Mesodermal cell (in vitro differentiated cells): ENCODE results near the gene FXYD5.

Experiments used
- H3K27ac ChIP-seq: 2 replicates; pipeline ENCODE4 v1.7.0; 2013; ENCODE audit warnings: mild to moderate bottlenecking, low read depth, low read length, moderate library complexity; ENCODE audit not compliant: severe bottlenecking
- H3K36me3 ChIP-seq: 2 replicates; pipeline ENCODE4 v1.7.1; 2013; ENCODE audit warnings: mild to moderate bottlenecking, low read length, moderate library complexity; ENCODE audit not compliant: control insufficient read depth, insufficient read depth
- H3K4me1 ChIP-seq: one replicate; pipeline ENCODE4 v1.7.1; 2013; ENCODE audit warnings: mild to moderate bottlenecking, low read length; ENCODE audit not compliant: insufficient read depth, control insufficient read depth, poor library complexity, severe bottlenecking
- H3K4me3 ChIP-seq: 2 replicates; pipeline ENCODE4 v1.7.0; 2013; ENCODE audit warnings: low read length, control low read depth, mild to moderate bottlenecking; ENCODE audit not compliant: insufficient read depth, poor library complexity, severe bottlenecking; ENCODE audit errors: extremely low read depth
- H3K9me3 ChIP-seq: 2 replicates; pipeline ENCODE4 v1.7.1; 2013; ENCODE audit warnings: mild to moderate bottlenecking, low read length, moderate library complexity; ENCODE audit not compliant: control insufficient read depth
- WGBS, 2 experiments: methylation state at CpG; one replicate each; pipeline ENCODE4 v1.1.5; 2013; ENCODE audit warnings: missing lambda C conversion rate in 2 of 2; ENCODE audit not compliant: insufficient coverage in 2 of 2; 5-methylcytosine and 5-hydroxymethylcytosine counted together

FXYD5 gene

DNA sequence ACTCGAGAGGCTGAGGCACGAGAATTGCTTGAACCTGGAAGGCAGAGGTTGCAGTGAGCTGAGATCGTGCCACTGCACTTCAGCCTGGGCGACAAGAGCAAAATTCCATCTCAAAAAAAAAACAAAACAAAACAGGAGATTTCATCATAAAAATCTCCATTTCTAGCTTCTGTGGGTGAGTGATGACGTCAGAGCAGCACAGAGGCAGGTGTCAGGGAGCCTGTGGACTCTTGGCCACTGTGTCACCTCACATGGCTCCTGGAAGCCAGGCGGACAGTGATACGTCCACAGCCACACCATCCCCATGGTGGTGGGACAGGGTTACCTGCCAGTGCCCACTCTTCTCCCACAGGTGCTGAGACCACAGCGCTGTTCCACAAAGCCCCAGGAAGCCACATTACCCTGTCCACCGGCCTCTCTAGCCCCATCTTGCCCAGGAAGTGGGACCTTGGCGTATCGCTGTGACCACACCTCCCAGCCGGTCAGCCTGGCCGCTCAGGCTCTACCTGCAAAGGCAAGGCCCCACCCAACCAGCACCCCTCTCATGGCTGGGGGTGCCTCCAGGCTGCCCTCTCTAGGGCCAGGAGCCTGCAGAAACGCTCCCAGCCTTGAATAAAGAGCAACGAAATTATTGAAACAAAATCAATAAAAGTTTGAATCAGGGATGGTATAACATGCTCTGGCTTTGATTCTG is 41.4 kb upstream of the FXYD5 start:
- WGBS, 2 experiments = 85 to 95% methylated on average over 10 to 12 of the region's 15 CpGs
- H3K9me3 ChIP-seq = no peaks in the 10 kb centered on the region

GRCh38 chr19:35114353-35115176 is 40.0 kb upstream of the FXYD5 start:
- Histone ChIP-seq H3K9me3 (no peaks in the 10 kb centered on the region), H3K36me3 (no peaks in the 10 kb centered on the region), H3K4me3 (peak overlapping the region; percentile 11), H3K4me1 (peaks cover 5% of the 10 kb centered on the region), H3K27ac (no peak overlapping the region)
- WGBS, 2 experiments = 21 to 25% methylated on average over 10 to 16 of the region's 23 CpGs

More for the DNA sequence above, 41.4 kb upstream of the FXYD5 start:
- no peak overlapping the region for H3K4me3 ChIP-seq
- no peak overlapping the region for H3K27ac ChIP-seq
- peaks cover 5% of the 10 kb centered on the region for H3K4me1 ChIP-seq
- no peaks in the 10 kb centered on the region for H3K36me3 ChIP-seq

DNA sequence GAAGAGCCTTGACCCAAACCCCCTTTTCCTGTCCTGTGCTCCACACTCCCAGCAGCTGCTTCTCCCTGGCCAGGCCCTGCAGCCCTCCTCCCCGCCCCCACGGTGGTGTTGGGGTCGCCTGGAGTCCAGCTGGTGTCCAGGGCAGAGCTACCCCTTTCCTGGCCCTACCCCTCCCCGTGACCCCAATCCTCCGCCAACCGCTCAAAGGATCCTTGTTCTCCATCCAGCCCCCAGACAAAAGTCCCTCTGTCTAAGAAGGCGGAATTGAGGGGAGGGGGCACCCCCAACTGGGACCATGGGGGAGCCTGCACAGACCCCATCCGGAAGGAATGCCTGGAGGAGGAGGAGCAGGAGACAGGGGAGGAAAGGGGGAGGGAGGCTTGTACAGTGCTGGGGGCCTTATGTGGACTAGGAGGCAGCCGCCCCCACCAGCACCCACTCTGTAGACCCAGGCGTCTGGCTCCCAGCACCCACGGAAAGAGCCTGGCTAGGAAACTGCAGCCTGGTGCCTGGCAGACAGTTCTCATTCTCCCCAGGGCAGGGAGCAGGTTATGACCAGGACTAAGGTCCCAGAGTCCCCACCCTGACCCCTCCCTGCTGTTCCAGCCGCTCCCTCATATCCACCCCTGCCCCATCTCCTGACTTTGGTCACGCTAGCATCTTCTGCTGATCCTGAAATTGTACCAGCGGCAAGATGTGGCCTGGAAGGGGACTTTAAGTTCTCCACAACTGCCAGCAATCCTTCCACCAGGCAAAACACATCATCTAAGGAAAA is 39.2 kb upstream of the FXYD5 start, which contains the start of gene FXYD3:
Gene FXYD3, plus strand, starts transcription at position 647 of the 775 bp plus-strand sequence. CDS start 3,554 bp downstream, outside the sequence.
- WGBS, 2 experiments = 64 to 73% methylated on average over 6 of the region's 14 CpGs
- H3K4me1 ChIP-seq = peaks cover 5% of the 10 kb centered on the region
- no peak within 1 kb of the TSS for H3K27ac ChIP-seq
- H3K9me3 ChIP-seq = no peaks in the 10 kb centered on the region
- H3K4me3 ChIP-seq = peak within 1 kb of the TSS; percentile 11
- no peaks in the 10 kb centered on the region for H3K36me3 ChIP-seq

- 86 to 93% methylated on average over 9 to 12 of the region's 13 CpGs for WGBS, 2 experiments
- peaks cover 5% of the 10 kb centered on the region for H3K4me1 ChIP-seq
- no peaks in the 10 kb centered on the region for H3K36me3 ChIP-seq
- no peak overlapping the region for H3K4me3 ChIP-seq
- H3K27ac ChIP-seq = no peak overlapping the region
- H3K9me3 ChIP-seq = no peaks in the 10 kb centered on the region
Measured at GRCh38 chr19:35116072-35116801, 38.3 kb upstream of the FXYD5 start.

- Histone ChIP-seq H3K4me1 (peaks cover 5% of the 10 kb centered on the region), H3K9me3 (no peaks in the 10 kb centered on the region), H3K4me3 (no peak overlapping the region), H3K27ac (no peak overlapping the region), H3K36me3 (no peaks in the 10 kb centered on the region)
- 74 to 88% methylated on average over 4 to 7 of the region's 8 CpGs for WGBS, 2 experiments
Measured at GRCh38 chr19:35117116-35117515, 37.4 kb upstream of the FXYD5 start.

DNA sequence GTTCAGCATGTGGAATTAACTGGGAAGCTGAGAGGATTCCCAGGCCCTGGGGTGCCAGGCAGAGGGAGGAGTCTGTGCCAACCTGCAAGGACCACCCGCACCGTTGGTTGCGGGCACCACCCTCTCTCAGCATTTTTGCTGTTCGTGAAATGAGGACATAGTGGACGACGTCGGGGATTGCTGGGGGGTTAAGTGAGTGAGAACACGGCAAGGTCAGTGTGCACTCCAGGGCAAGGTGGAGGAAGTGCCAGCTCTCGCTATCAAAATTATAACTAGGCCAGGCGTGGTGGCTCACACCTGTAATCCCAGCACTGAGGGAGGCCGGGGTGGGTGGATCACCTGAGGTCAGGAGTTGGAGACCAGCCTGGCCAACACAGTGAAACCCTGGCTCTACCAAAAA is 36.7 kb upstream of the FXYD5 start:
- Histone ChIP-seq H3K4me1 (peaks cover 5% of the 10 kb centered on the region), H3K4me3 (no peak overlapping the region), H3K9me3 (no peaks in the 10 kb centered on the region), H3K36me3 (no peaks in the 10 kb centered on the region), H3K27ac (no peak overlapping the region)
- 86 to 87% methylated on average over 11 of the region's 11 CpGs for WGBS, 2 experiments

DNA sequence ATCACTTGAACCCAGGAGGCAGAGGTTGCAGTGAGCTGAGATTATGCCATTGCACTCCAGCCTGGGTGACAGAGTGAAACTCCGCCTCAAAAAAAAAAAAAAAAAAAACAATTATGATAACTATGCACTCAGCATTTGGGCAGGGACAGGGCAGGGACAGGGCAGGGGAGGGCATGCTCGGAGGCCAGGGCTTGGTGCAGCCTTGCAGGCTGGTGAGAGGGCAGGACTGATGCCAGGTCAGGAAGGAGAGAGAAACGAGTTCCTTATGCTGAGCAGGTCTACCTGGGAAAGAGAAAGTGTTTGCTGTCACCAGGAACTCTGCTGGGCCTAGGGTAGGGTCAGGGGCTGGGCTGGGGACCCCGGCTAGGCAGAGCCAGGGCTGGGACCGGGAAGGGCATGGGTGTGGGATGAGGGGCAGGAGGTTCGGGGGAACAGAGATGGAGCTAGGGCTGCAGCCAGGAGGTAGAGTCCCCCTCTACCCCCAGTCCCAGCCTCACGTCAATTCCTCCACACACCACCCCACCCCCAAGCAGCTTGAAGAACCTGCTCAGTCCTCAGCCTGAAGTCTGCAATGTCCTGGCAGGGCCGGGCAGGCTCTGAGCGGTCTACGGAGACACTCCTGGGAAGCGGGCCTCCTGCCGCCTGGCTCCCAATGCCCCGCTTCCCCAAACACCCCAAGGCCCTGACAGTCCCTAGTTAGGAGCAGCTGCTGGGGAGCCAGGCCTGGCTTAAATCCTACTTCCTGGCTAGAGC is 36.1 kb upstream of the FXYD5 start:
- H3K27ac ChIP-seq = no peak overlapping the region
- H3K4me1 ChIP-seq = peaks cover 5% of the 10 kb centered on the region
- no peaks in the 10 kb centered on the region for H3K9me3 ChIP-seq
- no peaks in the 10 kb centered on the region for H3K36me3 ChIP-seq
- WGBS, 2 experiments = 84 to 88% methylated on average over 9 of the region's 13 CpGs
- no peak overlapping the region for H3K4me3 ChIP-seq

DNA sequence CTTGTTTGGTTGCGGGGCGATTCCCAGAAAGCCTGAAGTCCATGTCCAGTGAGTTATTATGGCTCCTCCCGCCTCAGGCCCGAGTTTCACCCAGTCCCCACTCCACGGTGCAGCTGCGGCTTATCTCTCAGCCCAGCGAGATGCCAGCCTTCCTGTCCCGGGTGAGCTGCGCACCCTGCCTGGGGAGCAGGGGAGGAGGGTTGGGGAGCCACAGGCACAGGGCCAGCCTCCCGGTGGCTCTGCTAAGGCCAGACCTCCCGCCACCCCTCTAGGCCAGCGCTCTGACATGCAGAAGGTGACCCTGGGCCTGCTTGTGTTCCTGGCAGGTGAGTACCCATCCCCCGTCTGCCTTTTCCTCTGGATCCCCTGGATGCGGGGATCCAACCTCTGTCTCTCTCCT is 35.4 kb upstream of the FXYD5 start:
- 79 to 90% methylated on average over 11 to 14 of the region's 14 CpGs for WGBS, 2 experiments
- peaks cover 5% of the 10 kb centered on the region for H3K4me1 ChIP-seq
- no peaks in the 10 kb centered on the region for H3K9me3 ChIP-seq
- no peaks in the 10 kb centered on the region for H3K36me3 ChIP-seq
- no peak overlapping the region for H3K27ac ChIP-seq
- H3K4me3 ChIP-seq = no peak overlapping the region

GRCh38 chr19:35119578-35120155 is 34.9 kb upstream of the FXYD5 start:
- Histone ChIP-seq H3K4me3 (no peak overlapping the region), H3K27ac (no peak overlapping the region), H3K36me3 (no peaks in the 10 kb centered on the region), H3K4me1 (peaks cover 5% of the 10 kb centered on the region), H3K9me3 (no peaks in the 10 kb centered on the region)
- 90 to 100% methylated on average over 7 to 8 of the region's 9 CpGs for WGBS, 2 experiments
